Sigmoid colon (tissue), 7 donors: ENCODE data around the gene ATG4A. TPM values are rescaled to one million over a fixed set of nuclear protein-coding genes. Genes with fewer than 3 reads are reported as not detected.

Experiments
- DNase-seq: peaks from one replicate; pipeline ENCODE4 v3.0.0-alpha.2; 2019
- H3K27ac ChIP-seq, 4 donors: fragments of 200-600 bp; sonication (generic); one replicate each; pipeline ENCODE4 v1.5.1; 2016 to 2019; ENCODE audit warnings: mild to moderate bottlenecking in 1 of 4
- H3K27me3 ChIP-seq, 3 donors: fragments of 200-600 bp; sonication (generic); one replicate each; pipeline ENCODE4 v1.5.1; 2019; ENCODE audit warnings: mild to moderate bottlenecking in 1 of 3
- H3K36me3 ChIP-seq, 4 donors: fragments of 200-600 bp; sonication (generic); one replicate each; pipeline ENCODE4 v1.5.1; 2016 to 2019
- H3K4me1 ChIP-seq, 4 donors: fragments of 200-600 bp; sonication (generic); one replicate each; pipeline ENCODE4 v1.5.1; 2017 to 2019
- H3K4me3 ChIP-seq, 4 donors: fragments of 200-600 bp; sonication (generic); one replicate each; pipeline ENCODE4 v1.5.1; 2017 to 2019; ENCODE audit warnings: mild to moderate bottlenecking in 2 of 4, moderate library complexity in 1 of 4
- H3K9me3 ChIP-seq, 4 donors: fragments of 200-600 bp in 3 of 4; sonication (generic) in 3 of 4; one replicate each; pipeline versions ENCODE4 v1.5.1 to v1.6.1; 2013 to 2019
- EP300 ChIP-seq, 4 donors: sonication (generic); formaldehyde crosslinking; IDR thresholded peaks; one replicate each; pipeline ENCODE4 v1.6.1; 2017; ENCODE audit warnings: antibody characterized with exemption in 4 of 4
- POLR2A ChIP-seq, 2 donors: fragments of 450-650 bp; IDR thresholded peaks; one replicate each; pipeline ENCODE4 v1.6.1; 2016; ENCODE audit warnings: antibody characterized with exemption in 2 of 2, mild to moderate bottlenecking in 2 of 2, moderate library complexity in 2 of 2
- POLR2AphosphoS5 ChIP-seq, 4 donors: sonication (generic); formaldehyde crosslinking; IDR thresholded peaks; one replicate each; pipeline ENCODE4 v1.6.1; 2017; ENCODE audit warnings: antibody characterized with exemption in 4 of 4
- WGBS, 2 donors: extraction: QIAGEN DNeasy Blood & Tissue Kit; methylation state at CpG; one replicate each; pipeline ENCODE4 v1.1.7; 2013; 5-methylcytosine and 5-hydroxymethylcytosine counted together
- intact Hi-C: fragments of 100-400 bp; cut with DNase I; formaldehyde crosslinking; loops from one replicate; pipeline ENCODE4 v1.15.1; 2023
- polyA plus RNA-seq, 3 donors: library from polyadenylated mRNA; stranded (reverse); fragments of 200-250 nt; gene quantifications; one replicate each; pipeline ENCODE4 v1.2.3, GENCODE V29; 2013
- total RNA-seq, 4 donors: library from RNA; depleted of rRNA; stranded (reverse); fragments of >200 nt; gene quantifications; one replicate each; pipeline ENCODE4 v1.1.0, GENCODE V29; 2016
- TF ChIP-seq, protein P1 (sequence below), 4 experiments: fragments of 450-650 bp in 3 of 4; fragments of 200-600 bp in 1 of 4; IDR thresholded peaks; one replicate each; pipeline ENCODE4 v1.5.1; 2016 to 2019; ENCODE audit warnings: antibody characterized with exemption in 4 of 4, mild to moderate bottlenecking in 3 of 4, moderate library complexity in 2 of 4
- donor health status: healthy with polysubstance abuse.
- donor health status: Bipolar disorder and iron deficiency.
- donor health status: healthy.

Gene ATG4A
- total and polyA plus RNA-seq, 7 donors, result 5.0 to 38.6 (median 14.3) TPM

DNA sequence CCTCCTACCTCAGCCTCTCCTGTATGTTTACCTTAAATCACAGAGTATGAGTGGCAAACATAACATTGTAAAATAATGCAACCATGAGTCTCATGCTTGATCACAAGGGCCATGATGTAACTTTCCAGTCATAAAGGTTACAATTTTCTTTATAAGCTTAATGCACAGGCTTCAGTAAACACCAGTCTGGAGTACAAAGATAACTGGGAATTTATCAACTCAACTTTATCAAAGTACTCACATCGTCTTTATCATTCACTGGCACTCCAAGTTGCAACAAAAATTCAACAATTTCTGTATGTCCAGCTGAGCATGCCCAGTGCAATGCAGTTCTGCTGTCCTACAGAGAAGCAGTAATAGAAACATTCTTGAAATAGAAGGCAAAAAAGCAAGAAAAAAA lies 3.1 kb upstream of the ATG4A start:
- Histone ChIP-seq H3K27me3 (no peaks in the 10 kb centered on the region), H3K4me1 (peaks cover 0 to 16% (median 6%) of the 10 kb centered on the region in 4 donors), H3K36me3 (peaks cover 0 to 35% (median 3%) of the 10 kb centered on the region in 4 donors), H3K27ac (no peak overlapping the region), H3K4me3 (no peak overlapping the region), H3K9me3 (no peaks in the 10 kb centered on the region)
- intact Hi-C loops, result no loop called here
- 17 to 76% methylated on average over 1 of the region's 1 CpG for WGBS, 2 donors
- TF ChIP-seq, protein P1, sequence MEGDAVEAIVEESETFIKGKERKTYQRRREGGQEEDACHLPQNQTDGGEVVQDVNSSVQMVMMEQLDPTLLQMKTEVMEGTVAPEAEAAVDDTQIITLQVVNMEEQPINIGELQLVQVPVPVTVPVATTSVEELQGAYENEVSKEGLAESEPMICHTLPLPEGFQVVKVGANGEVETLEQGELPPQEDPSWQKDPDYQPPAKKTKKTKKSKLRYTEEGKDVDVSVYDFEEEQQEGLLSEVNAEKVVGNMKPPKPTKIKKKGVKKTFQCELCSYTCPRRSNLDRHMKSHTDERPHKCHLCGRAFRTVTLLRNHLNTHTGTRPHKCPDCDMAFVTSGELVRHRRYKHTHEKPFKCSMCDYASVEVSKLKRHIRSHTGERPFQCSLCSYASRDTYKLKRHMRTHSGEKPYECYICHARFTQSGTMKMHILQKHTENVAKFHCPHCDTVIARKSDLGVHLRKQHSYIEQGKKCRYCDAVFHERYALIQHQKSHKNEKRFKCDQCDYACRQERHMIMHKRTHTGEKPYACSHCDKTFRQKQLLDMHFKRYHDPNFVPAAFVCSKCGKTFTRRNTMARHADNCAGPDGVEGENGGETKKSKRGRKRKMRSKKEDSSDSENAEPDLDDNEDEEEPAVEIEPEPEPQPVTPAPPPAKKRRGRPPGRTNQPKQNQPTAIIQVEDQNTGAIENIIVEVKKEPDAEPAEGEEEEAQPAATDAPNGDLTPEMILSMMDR (IDR thresholded peaks at IDR 0.05), result no peak
- TF ChIP-seq EP300 (IDR thresholded peaks at IDR 0.05) (no peak), POLR2A (IDR thresholded peaks at IDR 0.05) (no peak), POLR2AphosphoS5 (IDR thresholded peaks at IDR 0.05) (no peak)
- no peak for DNase-seq

DNA sequence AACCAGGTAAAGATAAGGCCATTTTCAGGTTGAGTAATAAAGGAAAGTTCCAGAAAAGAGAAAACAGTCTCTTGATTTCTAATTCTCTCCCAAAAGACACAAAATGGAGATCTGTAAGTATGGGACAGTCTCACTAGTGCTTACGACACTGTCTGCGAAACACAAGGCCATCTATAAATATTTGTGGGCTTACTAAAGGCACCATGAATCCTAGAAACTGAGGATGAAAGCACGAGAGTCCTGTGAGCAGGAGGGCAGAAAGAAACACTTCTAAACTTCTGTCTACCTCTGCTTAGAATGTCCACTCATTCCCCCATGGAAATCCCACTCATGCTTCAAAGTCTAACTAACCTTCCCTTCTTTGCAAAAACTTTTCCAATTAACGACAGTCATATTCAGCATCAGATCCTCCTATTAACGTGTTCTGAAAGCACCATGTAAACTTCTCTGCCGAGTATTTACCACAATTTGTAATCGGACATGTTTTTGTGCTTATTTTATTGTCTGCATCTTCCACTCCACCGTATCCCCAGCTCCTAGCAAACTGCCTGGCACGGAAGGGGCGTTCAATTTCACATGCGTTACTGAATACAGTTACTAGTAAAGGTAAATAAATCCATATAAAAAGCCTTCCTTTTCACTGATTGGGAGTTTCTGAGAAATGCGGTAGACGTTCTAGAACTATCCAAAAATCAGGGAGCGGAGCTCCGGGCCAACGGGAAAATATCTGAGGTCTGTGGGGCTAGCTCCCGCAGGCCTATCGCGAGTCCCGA lies 901 bp upstream of the ATG4A start:
- Histone ChIP-seq H3K27ac (peak overlapping the region; percentile 79 to 87 (median 84)), H3K4me1 (peaks cover 0 to 16% (median 6%) of the 10 kb centered on the region in 4 donors), H3K36me3 (peaks cover 0 to 21% (median 3%) of the 10 kb centered on the region in 4 donors), H3K4me3 (peak overlapping the region; percentile 41 to 59 (median 56)), H3K9me3 (no peaks in the 10 kb centered on the region), H3K27me3 (no peaks in the 10 kb centered on the region)
- no peak for DNase-seq
- no peak for TF ChIP-seq POLR2A (IDR thresholded peaks at IDR 0.05)
- TF ChIP-seq POLR2AphosphoS5 (IDR thresholded peaks at IDR 0.05), result no peak
- TF ChIP-seq, protein P1 (IDR thresholded peaks at IDR 0.05), result no peak
- TF ChIP-seq EP300 (IDR thresholded peaks at IDR 0.05), result no peak
- intact Hi-C loops, result loop anchor here (5.0 kb wide), 1 partner anchor 263 kb away; the partner anchor contains the start of gene MID2
- WGBS, 2 donors, result 1 to 4% methylated on average over 20 of the region's 20 CpGs

DNA sequence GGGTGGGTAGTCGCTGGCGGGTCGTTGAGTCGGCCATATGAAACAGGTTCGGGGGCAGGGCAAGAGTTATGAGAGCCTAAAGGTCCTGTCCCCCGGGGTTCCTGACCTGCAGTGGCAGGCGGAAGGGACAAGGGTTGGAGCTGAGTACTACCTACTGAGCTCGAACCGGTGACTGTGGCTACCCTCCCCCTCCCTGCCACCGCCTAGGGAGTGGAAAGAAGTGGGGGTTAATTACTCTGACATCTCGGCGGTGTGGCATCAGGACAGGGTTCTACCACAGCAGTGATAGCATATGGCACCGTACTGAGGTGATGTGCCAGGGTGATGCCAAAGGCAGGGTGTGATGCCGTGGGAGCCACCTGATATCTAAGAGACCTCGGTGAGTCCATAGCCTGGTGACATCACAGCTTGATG lies 307 bp downstream of the ATG4A start:
- Histone ChIP-seq H3K9me3 (no peaks in the 10 kb centered on the region), H3K4me1 (peaks cover 0 to 16% (median 6%) of the 10 kb centered on the region in 4 donors), H3K27me3 (no peaks in the 10 kb centered on the region), H3K36me3 (peaks cover 0 to 12% (median 3%) of the 10 kb centered on the region in 4 donors), H3K4me3 (peak overlapping the region; percentile 39 to 59 (median 56)), H3K27ac (peak overlapping the region; percentile 66 to 81 (median 71))
- no peak for TF ChIP-seq POLR2AphosphoS5 (IDR thresholded peaks at IDR 0.05)
- TF ChIP-seq, protein P1 (IDR thresholded peaks at IDR 0.05), result no peak
- DNase-seq, result no peak
- intact Hi-C loops, result loop anchor here (5.0 kb wide), 1 partner anchor 265 kb away; the partner anchor contains the start of gene MID2
- 1% methylated on average over 15 of the region's 15 CpGs for WGBS, 2 donors

DNA sequence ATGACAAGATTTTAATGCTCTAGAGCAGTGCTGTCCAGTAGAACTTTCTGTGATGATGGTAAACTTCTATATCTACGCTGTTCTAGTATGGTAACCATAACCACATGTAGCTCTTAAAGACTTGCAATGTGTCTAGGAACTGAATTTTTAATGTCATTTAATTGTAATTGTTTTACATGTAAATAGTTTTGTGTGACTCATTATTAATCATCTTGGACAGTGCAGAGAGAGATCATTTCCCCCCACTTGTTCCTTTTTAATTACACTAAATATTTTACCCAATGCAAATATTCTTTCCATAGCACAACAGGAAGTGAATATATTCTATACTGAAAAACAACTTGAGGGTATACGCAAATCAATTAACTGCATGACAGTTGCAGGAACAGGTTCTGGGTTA lies 5.8 kb downstream of the ATG4A start:
- TF ChIP-seq POLR2A (IDR thresholded peaks at IDR 0.05) (no peak), EP300 (IDR thresholded peaks at IDR 0.05) (no peak), POLR2AphosphoS5 (IDR thresholded peaks at IDR 0.05) (no peak)
- TF ChIP-seq, protein P1 (IDR thresholded peaks at IDR 0.05), result no peak
- H3K36me3 ChIP-seq, result no peaks in the 10 kb centered on the region
- H3K9me3 ChIP-seq, result no peaks in the 10 kb centered on the region
- 95 to 99% methylated on average over 2 of the region's 2 CpGs for WGBS, 2 donors
- peaks cover 0 to 3% (median 0%) of the 10 kb centered on the region in 4 donors for H3K4me1 ChIP-seq
- no peak overlapping the region for H3K4me3 ChIP-seq
- H3K27ac ChIP-seq, result no peak overlapping the region
- no peak for DNase-seq
- H3K27me3 ChIP-seq, result no peaks in the 10 kb centered on the region
- intact Hi-C loops, result no loop called here
